Measurements from ENCODE around the gene CTIF.
A peak's percentile ranks its signal among the peaks of the same experiment; 100 is the strongest.

The CTIF gene

DNA sequence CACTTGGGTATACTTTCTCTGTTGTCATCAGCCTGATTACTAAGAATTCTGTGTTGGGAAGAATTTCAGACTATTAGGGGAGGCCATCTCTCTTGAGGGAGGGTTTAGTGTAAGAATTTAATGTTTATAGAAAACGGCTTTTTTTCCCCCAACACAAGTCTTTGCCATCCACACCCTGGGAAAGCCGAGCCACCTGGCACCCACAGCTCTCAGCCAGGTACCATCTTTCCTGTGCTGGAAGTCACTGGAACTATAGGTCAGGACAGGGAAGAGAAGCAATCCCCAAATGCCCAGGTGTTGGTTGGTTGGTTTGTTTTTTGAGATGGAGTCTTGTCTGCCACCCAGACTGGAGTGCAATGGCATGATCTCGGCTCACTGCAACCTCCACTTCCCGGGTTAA is 256.9 kb downstream of the CTIF start:
- DNase-seq, result no peak

DNA sequence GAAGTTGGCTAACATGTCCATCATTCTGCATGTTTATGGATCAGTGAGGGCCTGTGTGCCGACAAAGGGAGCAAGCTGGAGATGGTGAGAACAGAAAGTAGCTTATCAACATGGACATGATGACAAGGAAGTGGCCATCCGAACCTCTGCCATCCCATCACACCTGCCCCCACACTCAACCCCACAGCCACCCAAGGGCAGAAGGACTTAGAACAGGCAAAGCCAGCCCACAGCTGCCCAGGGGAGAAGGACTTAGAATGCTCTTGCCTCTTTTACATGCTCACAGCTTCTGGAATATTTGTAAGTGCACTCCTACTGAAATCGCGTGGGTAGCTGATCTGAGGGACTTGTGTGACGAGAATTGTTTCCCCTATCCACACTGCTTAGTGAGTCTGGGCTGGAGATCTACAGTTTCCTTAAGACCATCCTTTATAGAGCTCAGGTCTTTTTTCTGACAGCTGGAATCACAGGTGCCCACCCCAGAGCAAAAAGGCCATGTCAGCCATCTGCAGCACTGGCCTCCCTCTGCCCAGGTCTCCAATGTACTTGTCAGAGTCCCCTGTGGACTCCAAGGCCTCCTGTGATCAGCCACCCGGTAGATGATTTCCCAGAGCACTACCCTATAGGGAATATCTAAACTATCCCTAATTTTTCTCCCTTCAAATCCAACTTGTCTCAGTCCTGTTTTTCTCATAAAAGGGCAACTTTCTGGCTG is 257.8 kb downstream of the CTIF start:
- no peak for DNase-seq

DNA sequence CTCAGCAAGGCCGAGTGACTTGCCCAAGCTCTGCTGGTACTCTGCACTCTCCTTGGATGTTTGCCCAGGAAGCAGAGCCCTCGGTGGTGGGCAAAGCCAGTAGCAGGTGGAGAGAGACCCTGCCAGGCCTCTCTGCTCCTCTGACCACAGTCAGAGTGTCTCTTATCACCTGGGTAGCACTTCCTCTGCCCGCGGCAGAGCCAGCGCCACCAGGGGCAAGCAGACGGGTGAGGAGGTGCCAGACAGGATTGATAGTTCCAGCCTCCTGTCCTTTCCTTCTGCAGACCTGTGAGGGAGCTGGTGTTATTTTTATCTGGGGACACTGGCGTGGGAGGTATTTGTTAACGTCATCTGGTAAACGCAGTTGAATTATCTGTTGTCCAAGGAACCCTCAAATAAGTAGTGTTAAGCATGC is 259.0 kb downstream of the CTIF start:
- no peak for DNase-seq

DNA sequence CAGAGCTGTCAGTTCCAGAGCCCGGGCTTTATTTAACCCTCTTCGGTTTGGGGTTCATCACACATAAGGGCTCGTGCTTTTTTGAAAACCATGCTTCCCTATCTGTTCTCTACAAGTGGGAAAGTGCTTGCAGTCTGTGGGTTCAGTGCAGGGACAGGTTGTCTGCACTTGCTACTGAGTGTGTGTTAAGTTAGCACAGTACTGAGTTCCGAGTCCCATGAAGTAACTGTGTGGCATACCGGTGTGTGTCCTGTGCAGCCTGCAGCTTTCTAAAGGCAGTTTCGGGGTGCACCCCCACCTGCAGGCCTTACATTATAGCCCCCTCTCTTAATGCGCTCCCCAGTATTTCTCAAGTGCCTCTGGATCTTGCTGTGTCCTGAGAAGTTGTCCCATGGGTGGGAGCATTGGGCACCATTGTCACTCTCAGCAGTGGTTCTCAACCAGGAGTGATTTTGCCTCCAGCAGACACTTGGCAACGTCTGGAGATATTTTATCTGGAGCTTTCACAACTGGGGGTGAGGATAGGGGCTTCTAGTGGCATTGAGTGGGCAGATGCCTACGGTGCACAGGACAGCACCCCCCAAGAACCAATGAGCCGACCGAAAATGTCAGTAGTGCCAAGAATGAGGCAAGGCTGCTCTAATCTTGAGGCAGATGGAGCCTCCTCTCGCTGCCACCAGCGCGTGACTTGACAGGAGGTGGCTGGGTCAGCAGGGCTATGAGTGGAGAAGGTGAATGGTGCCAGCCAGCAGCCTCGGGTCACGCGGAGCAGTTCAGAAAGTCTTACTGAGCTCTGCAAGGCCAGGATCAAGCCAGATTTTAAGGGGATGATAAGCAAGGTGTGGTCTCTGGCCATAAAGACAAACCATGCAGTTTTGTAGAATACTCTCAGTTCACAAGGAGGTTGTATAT is 259.8 kb downstream of the CTIF start:
- DNase-seq, result no peak

DNA sequence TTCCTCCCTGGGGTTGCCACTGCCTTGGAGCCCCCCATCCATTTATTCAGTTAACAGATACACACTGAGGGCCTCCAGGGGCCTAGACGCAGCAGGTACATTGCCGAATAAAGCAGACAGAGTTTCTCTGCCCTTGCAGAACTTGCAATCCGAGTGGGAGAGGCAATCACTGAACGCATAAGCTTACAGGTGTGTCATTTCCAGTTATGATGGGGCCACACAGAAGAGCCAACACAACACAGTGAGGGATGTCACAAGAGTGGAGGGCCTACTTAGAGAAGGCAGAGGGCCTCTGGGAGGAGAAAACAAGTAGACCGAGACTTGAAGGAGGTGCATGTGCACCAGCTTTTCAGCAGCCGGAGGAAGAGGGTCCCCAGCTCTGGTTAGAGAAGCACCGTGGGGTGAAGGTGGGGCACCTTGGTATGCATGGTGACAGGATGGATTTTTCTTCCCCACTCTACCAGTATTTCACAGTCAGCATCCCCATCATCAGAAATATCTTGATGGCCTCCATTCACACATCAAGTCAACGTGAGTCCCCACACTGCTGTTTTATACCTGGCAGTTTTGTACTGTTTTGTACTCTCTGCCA is 261.0 kb downstream of the CTIF start:
- no peak for DNase-seq

DNA sequence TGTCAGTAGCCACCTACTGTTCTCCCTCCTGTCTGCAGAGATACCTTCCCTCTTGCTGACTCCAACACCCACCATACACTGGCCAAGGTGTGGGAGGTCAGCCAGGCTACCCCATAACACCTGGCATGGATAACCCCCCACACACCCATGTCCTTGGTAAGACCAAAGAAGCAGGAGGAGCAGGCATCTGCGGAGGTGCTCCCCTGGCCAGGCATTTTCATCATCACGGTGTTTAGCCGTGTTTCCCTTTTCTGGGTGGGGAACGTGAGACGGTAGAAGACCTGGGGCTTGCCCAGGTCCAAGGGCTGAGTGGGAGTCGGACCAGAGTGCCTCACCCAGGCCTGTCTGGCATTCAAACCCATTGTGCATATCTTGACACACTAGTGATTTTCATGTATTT is 261.6 kb downstream of the CTIF start:
- DNase-seq, result no peak

DNA sequence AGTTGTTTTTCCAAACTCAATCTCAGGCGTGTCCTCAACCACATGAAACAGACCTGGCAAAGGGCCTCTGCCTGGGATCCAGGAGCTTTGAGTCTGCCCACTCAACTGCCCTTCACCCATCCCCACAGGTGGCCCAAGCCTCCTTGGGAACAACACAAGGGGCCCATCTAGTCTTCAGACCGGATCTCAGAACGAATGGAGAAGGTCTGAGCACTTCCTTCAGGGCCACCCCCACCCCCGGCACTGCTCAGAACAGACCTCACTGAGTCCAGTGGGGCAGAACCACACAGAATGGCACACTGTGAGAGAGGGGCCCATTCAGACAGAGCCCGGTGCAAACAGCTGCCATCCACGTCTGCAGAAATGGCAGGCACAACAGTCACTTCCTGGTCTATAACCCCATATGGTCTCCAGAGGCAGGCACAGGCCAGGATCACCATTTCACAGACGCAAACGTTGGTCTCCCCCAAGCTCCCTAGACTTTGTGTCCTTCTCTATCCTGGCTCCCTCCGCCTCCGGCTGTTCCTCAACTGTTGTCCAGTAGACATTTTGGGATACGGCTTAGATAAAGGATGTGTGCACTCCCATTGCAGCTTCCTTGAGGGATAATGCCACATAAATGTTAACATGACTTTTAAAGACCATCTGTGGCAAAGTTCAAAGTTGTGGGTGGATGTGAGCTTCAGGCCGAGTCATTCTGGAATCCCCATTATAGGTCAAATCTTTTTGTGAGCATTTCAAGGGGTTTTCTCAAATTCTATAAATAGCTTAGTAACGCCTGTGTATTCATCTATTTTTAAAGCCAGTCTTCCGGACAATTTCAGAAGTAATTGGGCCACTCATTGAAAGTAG is 262.3 kb downstream of the CTIF start:
- DNase-seq, result peak; percentile 17

DNA sequence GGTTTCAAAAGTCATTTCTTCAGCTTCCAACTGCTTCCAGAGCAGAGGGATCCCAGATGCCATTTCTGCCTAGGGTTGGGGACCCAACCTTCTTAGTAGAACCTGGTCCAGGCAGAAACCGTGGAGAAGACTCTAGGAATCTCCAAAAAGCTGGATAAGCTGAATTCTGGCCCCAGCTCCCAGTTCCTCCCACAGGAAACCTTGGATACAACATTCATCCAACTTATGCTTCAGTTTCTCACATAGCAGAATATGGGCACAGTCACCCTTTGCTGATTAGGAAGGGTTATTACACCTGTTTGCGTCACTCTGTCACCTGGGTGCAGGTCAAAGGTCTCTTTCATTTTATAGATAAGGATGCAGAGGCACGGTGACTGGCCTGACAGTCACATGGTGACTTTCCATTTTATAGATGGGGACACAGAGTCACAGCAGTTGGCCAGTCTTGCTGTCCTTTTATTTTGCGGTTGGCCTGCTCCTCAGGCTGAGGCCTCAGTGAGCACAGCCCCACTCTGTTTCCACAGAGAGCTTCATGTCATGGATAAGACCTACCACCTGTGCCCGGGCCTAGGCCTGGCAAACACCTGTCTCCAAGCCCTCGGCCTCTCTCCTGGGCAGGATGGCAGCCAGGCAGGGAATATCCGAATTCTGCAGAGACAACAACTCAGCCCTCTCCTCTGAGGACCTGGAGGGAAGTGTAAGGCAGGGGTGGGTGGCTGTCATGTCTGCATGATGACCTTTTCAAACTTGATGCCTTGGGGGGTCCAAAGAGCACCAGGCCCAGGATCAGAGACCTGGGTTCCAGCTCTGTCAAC is 263.1 kb downstream of the CTIF start:
- no peak for DNase-seq

DNA sequence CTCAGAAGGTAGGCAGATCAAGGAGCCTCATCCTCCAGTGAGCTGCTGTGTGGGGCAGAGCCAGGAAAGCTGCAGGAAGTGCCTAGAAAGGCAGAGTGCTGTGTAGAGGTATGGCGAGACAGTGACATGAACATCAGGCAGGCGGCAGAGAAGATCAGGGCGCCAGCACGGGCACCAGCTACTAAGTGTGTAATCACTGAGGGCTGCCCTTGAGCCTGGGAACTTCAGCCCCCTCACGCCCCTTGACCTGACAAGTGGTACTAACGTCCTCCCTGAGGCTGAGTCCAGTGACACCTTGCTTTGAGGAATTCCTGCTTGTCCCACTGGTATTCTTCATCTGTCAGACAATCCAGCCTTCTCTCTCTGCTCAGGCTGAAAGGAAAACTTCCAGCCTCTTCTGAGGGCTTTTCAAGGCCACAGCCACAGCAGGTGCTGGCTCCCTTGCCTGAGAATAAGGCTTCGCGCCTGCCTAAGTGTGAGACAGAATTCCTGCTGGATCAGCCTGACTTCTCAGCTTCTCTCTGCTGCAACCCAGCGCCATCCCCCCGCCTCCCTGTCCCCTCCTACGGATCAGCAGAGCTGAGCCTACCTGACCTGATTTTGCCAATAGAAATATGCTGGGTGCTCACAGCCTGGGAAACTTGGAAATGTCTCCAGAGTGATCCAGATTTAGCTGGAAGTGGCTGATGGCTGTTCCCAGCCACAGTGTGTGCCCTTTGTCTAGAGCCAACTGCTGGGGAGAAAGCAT is 263.9 kb downstream of the CTIF start:
- no peak for DNase-seq

DNA sequence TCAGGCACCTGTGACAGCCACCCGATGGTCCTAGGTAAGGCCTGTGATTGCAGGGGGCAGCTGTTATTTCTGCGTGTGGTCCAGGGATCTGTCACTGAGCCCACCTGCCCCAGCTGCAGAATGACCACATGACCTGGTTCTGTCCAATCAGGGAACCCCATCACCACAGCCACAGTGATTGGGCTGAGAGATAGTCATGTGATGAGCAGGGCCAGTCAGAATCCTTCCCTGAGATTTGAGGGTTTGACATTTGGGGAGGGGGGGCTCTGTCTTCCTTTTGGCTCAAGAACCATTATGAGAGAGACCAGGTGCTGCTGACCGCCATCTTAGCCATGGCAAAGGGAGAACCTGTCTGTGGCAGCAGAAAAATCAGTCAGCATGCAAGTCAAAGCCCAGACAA is 264.7 kb downstream of the CTIF start:
- DNase-seq, result no peak

DNA sequence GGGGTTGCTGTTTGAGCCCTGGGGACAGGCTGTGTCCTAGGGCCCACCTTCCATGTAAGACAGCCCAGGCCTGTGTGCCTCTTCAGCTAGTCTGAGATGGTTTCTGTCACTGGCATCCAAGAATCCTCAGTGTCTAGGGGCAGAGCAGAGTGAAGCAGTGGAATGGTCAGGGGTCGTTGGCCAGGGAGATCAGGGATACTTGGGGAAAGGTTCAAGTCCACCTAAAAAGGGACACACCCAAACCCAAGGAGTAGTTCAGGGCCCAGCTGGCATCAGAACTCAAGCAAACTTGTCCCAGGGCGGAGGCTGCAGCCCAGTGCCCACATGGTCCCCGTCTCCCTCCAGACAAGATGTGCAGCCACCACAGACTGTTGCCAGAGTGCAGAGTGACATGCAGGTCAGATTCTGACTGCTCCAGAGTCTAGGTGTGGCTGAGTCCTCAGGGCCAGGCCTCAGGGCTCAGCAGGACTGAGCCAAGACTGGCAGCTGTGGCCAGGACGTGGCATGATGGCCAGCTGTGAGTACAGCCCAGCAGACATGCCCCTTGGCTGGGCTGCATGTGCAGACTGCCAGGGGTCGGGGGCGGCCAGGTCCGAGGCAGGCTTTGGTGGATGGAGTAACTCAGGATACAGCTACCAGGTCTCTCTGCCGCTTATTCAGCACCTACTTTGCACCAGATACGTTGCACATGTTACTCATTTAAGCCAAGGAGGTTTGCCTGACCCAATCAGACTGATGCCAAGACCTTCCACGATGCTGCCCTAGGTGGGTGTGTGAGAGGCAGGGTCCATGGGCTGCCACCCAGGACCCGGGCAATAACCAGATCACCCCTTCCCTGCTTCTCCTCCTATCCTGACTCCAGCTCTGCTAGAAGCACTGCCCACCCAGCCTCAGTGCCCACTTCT is 265.4 kb downstream of the CTIF start:
- no peak for DNase-seq

DNA sequence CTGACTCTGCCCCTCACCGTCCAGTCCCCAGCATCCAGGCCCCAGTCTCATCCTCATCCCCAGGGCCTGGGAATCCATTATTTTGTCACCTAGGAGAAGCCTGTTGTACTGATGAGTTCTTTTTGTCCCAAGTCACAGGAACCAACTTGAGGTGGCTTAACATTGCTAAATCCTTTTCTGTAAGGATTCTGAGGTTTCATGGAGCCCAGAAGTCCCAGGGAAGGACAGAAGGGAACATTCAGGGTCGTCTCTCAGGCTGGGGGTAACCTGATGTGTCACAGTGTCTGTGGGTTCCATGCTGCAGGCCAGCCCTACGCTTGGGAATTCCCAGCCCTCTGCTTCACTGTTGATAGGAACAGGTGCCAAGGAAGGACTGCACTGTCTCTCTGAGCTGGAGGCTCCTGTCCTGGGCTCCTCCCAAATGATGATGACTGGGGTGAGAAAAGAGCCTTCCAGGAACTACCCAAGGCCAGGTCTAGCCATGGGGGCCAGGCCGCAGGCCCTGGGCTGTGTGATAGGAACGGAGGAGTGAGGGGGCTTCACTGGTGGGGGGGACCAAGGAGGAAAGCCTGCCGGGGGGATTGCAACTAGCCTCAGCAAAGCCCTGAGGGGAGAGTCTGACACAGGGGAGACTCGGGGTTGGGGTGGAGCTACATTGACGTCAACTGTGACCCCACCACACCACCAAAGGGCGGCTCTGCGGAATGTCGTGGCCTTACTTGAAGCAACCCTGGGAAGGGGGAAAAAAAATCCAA is 266.2 kb downstream of the CTIF start:
- no peak for DNase-seq

DNA sequence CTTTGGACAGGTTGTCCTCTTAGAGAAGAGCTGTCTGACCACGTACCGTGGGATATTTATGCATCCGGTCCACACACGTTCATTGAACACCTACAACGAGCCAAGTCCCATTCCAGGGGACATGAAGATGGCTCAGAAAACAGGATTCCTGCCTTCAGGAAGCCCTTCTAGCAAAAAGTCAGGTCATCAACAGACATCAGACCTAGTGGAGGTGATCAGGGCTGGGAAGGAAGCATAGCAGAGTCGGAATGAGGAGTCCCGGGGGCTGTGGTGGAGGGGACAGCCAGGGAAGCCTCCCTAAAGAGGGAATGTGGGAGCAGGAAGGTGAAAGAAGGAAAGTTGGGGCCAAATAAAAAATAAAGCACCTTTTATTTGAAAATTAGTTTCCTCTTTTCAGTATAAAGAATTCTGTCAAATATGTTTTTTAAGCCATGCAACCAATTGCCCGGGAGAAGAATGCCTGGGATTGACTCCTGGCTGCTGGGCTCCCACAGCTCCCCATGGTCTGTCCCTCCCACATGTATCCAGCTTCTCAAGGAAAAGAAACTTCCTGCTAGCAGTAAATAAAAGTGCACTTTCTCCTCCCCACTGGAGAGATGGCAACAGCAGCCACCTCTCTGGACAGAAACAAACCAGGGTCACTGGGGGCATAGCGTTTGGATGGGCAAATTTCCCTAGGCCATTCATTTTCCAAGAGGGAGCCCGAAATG is 267.1 kb downstream of the CTIF start:
- no peak for DNase-seq

DNA sequence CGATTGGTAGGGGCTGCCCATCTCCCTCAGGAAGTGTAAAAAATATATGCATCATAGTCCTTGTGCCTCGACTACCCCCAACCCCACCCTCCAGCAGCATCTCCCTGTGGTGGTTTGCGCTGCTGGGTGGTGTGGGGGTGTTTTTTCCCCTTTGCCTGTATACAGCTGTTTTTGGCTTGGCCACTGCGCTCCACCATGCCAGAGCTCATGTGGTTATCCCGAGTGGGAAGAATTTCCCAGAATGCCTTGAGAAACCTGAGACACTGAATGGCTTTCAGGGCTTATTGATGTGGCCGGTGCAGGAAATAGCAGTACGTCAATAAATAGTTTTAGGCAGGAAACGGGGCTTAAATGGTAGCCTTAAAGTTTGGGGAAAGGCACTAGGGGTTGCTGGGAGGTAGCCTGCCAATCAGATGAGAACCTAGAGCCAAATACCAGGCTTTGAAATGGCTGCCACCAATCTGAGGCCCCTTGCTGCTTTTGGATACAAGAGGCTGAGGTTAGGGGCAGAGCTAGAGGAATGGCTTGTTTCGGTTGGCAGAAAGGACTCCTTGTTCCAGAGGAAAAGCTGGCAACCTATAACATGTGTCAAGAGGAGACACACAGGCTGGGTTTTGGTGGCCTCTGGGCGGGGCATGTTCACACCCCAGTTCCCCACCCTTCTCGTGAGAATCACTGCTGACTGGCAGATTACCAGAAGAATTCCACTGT is 267.9 kb downstream of the CTIF start:
- no peak for DNase-seq

DNA sequence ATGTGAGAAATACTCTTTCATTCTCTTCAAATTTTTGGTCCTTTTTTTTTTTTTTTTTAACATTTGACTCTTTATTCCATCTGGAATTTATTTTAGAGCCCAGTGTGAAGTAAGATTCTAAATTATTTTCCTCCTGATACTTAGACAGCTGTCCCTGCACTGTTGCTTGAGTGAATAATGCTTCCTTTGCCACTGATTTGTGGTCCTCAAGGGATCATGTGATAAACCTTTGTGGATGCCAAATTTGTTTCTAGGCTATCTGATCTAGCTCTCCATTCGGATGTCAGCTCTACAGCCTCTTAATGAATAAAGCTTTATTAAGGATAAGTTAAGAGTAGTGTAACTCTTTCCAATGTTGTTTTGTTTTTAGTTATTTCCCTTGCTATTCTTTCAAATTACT is 269.6 kb downstream of the CTIF start:
- no peak for DNase-seq

DNA sequence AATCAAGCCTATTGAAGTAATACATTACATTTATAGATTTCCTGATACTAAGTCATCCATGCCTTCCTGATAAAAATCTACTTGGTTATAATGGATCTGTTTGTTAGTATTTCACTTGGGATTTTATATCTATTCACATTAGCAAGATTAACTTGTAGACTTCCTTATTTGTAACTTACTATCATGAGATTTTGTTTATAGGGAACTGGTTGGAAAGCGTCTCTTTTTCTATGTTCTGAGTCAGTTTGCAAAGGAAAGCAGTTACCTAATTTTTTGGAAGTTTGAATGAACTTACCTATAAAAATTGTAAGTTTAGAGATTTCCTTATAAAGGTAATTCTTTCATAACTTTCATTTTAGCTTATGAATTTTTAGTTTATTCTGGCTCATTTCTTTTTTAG is 270.5 kb downstream of the CTIF start:
- DNase-seq, result no peak

DNA sequence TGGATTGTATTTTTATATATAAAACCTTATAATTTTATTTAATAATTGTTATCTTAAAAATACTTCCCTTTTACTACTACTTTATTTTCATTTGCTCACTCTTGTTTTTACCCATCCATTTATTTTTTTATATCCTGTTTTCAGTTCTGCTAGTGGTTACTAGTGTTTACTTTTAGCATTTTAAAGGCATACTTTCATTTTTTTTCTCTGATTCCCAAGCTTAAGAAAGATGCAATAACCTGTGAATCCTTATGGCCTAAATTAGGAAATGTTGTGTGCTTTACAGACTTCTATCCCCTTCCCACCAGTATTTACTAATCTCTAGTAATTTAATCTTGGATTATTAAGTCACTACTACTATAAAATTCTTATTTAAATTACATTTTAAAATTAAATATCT is 272.0 kb downstream of the CTIF start:
- no peak for DNase-seq

DNA sequence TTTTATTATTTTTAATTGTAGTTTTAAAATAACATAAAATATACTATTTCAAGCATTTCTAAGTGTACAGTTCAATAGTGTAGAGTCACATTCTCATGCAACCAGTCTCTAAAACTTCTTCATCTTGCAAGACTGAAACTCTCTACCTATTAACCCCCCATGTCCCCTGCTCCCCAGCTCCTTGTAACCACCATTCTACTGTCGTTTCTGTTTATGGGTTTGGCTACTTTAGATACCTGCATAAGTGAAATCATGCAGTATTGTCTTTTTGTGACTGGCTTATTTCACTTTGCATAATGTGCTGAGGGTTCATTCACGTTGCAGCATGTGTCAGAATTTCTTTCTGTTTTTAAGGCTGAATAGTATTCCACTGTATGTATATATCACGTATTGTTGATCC is 272.6 kb downstream of the CTIF start:
- DNase-seq, result no peak
